ENCODE data around the gene BSG.

The BSG gene

GRCh38 chr19:540867-541637 lies 31.3 kb upstream of the BSG start:
- DNase-seq (ENCODE audit: low read depth), result no peak

GRCh38 chr19:541699-542098 lies 30.7 kb upstream of the BSG start:
- no peak for DNase-seq (ENCODE audit: low read depth)

GRCh38 chr19:542173-542866 lies 30.1 kb upstream of the BSG start:
- no peak for DNase-seq (ENCODE audit: low read depth)

- DNase-seq (ENCODE audit: low read depth), result peak; percentile 69
Measured at GRCh38 chr19:543910-544608, 28.3 kb upstream of the BSG start, which contains the start of gene GZMM. Gene GZMM, plus strand, starts transcription at chr19:544053. Its CDS starts 19 bp downstream, at chr19:544072.

GRCh38 chr19:547117-547516 lies 25.3 kb upstream of the BSG start:
- DNase-seq (ENCODE audit: low read depth), result no peak

- no peak for DNase-seq (ENCODE audit: low read depth)
Measured at GRCh38 chr19:547836-548720, 24.3 kb upstream of the BSG start.

- DNase-seq (ENCODE audit: low read depth), result no peak
Measured at GRCh38 chr19:548886-549830, 23.2 kb upstream of the BSG start.

GRCh38 chr19:554817-555216 lies 17.6 kb upstream of the BSG start:
- DNase-seq (ENCODE audit: low read depth), result no peak

GRCh38 chr19:555474-555808 lies 17.0 kb upstream of the BSG start:
- DNase-seq (ENCODE audit: low read depth), result no peak

GRCh38 chr19:556611-557382 lies 15.6 kb upstream of the BSG start:
- DNase-seq (ENCODE audit: low read depth), result no peak

- no peak for DNase-seq (ENCODE audit: low read depth)
Measured at GRCh38 chr19:558770-559439, 13.5 kb upstream of the BSG start.

- no peak for DNase-seq (ENCODE audit: low read depth)
Measured at GRCh38 chr19:560121-560520, 12.3 kb upstream of the BSG start.

- no peak for DNase-seq (ENCODE audit: low read depth)
Measured at GRCh38 chr19:566403-566802, 6.0 kb upstream of the BSG start.

- DNase-seq (ENCODE audit: low read depth), result no peak
Measured at GRCh38 chr19:566844-567243, 5.6 kb upstream of the BSG start.

GRCh38 chr19:567296-567900 lies 5.0 kb upstream of the BSG start:
- DNase-seq (ENCODE audit: low read depth), result no peak

GRCh38 chr19:570251-570686 lies 2.1 kb upstream of the BSG start:
- no peak for DNase-seq (ENCODE audit: low read depth)

GRCh38 chr19:570937-571565 lies 1.3 kb upstream of the BSG start:
- no peak for DNase-seq (ENCODE audit: low read depth)

GRCh38 chr19:571566-571974 lies 826 bp upstream of the BSG start:
- no peak for DNase-seq (ENCODE audit: low read depth)

Measured in stimulated activated CD4-positive, alpha-beta T cell treated with anti-CD3 and anti-CD28 coated beads, Interleukin-2, amount 100 ng/mL, for 4 hours (primary cell).